Measurements from ENCODE around the gene TMEM213. TPM values are rescaled to one million over a fixed set of nuclear protein-coding genes. Genes with fewer than 3 reads are reported as not detected.

The TMEM213 gene
- total and polyA plus RNA-seq, 8 donors = 0.07 to 0.30 (median 0.16) TPM; not detected in 3

GRCh38 chr7:138776166-138776833, 21.5 kb upstream of the TMEM213 start:
- Histone ChIP-seq H3K4me1 (no peaks in the 10 kb centered on the region), H3K9me3 (no peaks in the 10 kb centered on the region), H3K4me3 (no peak overlapping the region), H3K27me3 (no peaks in the 10 kb centered on the region), H3K27ac (no peak overlapping the region), H3K36me3 (no peaks in the 10 kb centered on the region)
- WGBS, 2 donors = 60 to 68% methylated on average over 10 of the region's 10 CpGs
- no peak for DNase-seq
- no peak for FAIRE-seq
- ATAC-seq = no peak
- no peak for TF ChIP-seq CTCF (IDR thresholded peaks at IDR 0.05)
- intact Hi-C loops (cut with DNase I) = no loop called here

- intact Hi-C loops (cut with DNase I) = no loop called here
- no peaks in the 10 kb centered on the region for H3K9me3 ChIP-seq
- no peaks in the 10 kb centered on the region for H3K36me3 ChIP-seq
- no peaks in the 10 kb centered on the region for H3K27me3 ChIP-seq
- H3K4me1 ChIP-seq = no peaks in the 10 kb centered on the region
- ATAC-seq (no peak), FAIRE-seq (no peak), DNase-seq (no peak)
- no peak overlapping the region for H3K27ac ChIP-seq
- 81 to 83% methylated on average over 2 of the region's 2 CpGs for WGBS, 2 donors
- no peak for TF ChIP-seq CTCF (IDR thresholded peaks at IDR 0.05)
- no peak overlapping the region for H3K4me3 ChIP-seq
Observed at GRCh38 chr7:138781004-138781403, 16.8 kb upstream of the TMEM213 start.

GRCh38 chr7:138784692-138785091, 13.1 kb upstream of the TMEM213 start:
- Histone ChIP-seq H3K4me3 (no peak overlapping the region), H3K9me3 (no peaks in the 10 kb centered on the region), H3K4me1 (no peaks in the 10 kb centered on the region), H3K36me3 (no peaks in the 10 kb centered on the region), H3K27ac (no peak overlapping the region), H3K27me3 (no peaks in the 10 kb centered on the region)
- DNase-seq (no peak), FAIRE-seq (no peak), ATAC-seq (no peak)
- 65 to 73% methylated on average over 4 of the region's 4 CpGs for WGBS, 2 donors
- no peak for TF ChIP-seq CTCF (IDR thresholded peaks at IDR 0.05)
- intact Hi-C loops (cut with DNase I) = no loop called here

GRCh38 chr7:138785587-138786437, 12.0 kb upstream of the TMEM213 start:
- intact Hi-C loops (cut with DNase I) = no loop called here
- ATAC-seq = no peak
- Histone ChIP-seq H3K4me1 (no peaks in the 10 kb centered on the region), H3K4me3 (no peak overlapping the region), H3K9me3 (no peaks in the 10 kb centered on the region), H3K27ac (no peak overlapping the region), H3K36me3 (no peaks in the 10 kb centered on the region), H3K27me3 (no peaks in the 10 kb centered on the region)
- 40 to 47% methylated on average over 10 of the region's 10 CpGs for WGBS, 2 donors
- no peak for FAIRE-seq
- DNase-seq = no peak
- TF ChIP-seq CTCF (IDR thresholded peaks at IDR 0.05) = no peak

Data from pancreas (tissue), 10 donors.